Prostate gland (tissue), 2 donors: Measurements from ENCODE around the gene TDRD9. TPM values are rescaled to one million over a fixed set of nuclear protein-coding genes. Genes with fewer than 3 reads are reported as not detected.

ENCODE experiments used
- DNase-seq: peaks from one replicate; pipeline ENCODE4 v3.0.0-alpha.2; 2019; ENCODE audit warnings: low spot score
- H3K27ac ChIP-seq, 2 donors: fragments of 200-600 bp; sonication (generic); 2 replicates each; pipeline ENCODE4 v1.5.1; 2017 to 2019
- H3K27me3 ChIP-seq: fragments of 200-600 bp; sonication (generic); replicated peaks from 2 replicates; pipeline ENCODE4 v1.5.1; 2019; ENCODE audit not compliant: insufficient read depth
- H3K36me3 ChIP-seq, 2 donors: fragments of 200-600 bp; sonication (generic); 1 replicate in 1 of 2; 2 replicates in 1 of 2; pipeline versions ENCODE4 v1.5.1 to v1.8.1; 2017 to 2019
- H3K4me1 ChIP-seq: fragments of 200-600 bp; sonication (generic); replicated peaks from 2 replicates; pipeline ENCODE4 v1.5.1; 2019
- H3K4me3 ChIP-seq, 2 donors: fragments of 200-600 bp; sonication (generic); 2 replicates each; pipeline ENCODE4 v1.5.1; 2017 to 2019
- H3K9me3 ChIP-seq: fragments of 200-600 bp; sonication (generic); 2 replicates; pipeline ENCODE4 v1.5.1; 2017
- CTCF ChIP-seq, 4 experiments: fragments of 200-600 bp in 2 of 4; fragments of 450-650 bp in 2 of 4; sonication (generic) in 2 of 4; IDR thresholded peaks; 1 replicate in 3 of 4; 2 replicates in 1 of 4; pipeline ENCODE4 v1.5.1; 2016 to 2019; ENCODE audit warnings: antibody characterized with exemption in 4 of 4, mild to moderate bottlenecking in 2 of 4, moderate library complexity in 2 of 4
- POLR2A ChIP-seq: fragments of 450-650 bp; IDR thresholded peaks from one replicate; pipeline ENCODE4 v1.6.1; 2016; ENCODE audit warnings: antibody characterized with exemption, mild to moderate bottlenecking
- POLR2AphosphoS5 ChIP-seq: sonication (generic); formaldehyde crosslinking; IDR thresholded peaks from one replicate; pipeline ENCODE4 v1.6.1; 2017; ENCODE audit warnings: antibody characterized with exemption
- WGBS: methylation state at CpG from one replicate; pipeline ENCODE4 v1.1.5; 2018; 5-methylcytosine and 5-hydroxymethylcytosine counted together
- intact Hi-C: fragments of 100-400 bp; cut with DNase I; formaldehyde crosslinking; loops from one replicate; pipeline ENCODE4 v1.14.2; 2022
- total RNA-seq, 2 donors: library from RNA; depleted of rRNA; stranded (reverse); fragments of >200 nt; gene quantifications; one replicate each; pipeline ENCODE4 v1.1.0, GENCODE V29; 2016

The TDRD9 gene
- total RNA-seq, 2 donors from 2014 or later: 0.64 to 18.2 TPM

- intact Hi-C loops: no loop called here
- TF ChIP-seq POLR2A: no peak
- TF ChIP-seq POLR2AphosphoS5: no peak
- TF ChIP-seq CTCF (IDR thresholded peaks at IDR 0.05): no peak
- Histone ChIP-seq H3K9me3 (no peaks in the 10 kb centered on the region), H3K4me3 (no peak overlapping the region), H3K36me3 (no peaks in the 10 kb centered on the region), H3K27ac (no peak overlapping the region), H3K27me3 (no peaks in the 10 kb centered on the region), H3K4me1 (no peaks in the 10 kb centered on the region)
- no peak for DNase-seq
- 82% methylated on average over 14 of the region's 14 CpGs for WGBS
Observed at GRCh38 chr14:103930051-103930604, 1.9 kb downstream of the TDRD9 start.

DNA sequence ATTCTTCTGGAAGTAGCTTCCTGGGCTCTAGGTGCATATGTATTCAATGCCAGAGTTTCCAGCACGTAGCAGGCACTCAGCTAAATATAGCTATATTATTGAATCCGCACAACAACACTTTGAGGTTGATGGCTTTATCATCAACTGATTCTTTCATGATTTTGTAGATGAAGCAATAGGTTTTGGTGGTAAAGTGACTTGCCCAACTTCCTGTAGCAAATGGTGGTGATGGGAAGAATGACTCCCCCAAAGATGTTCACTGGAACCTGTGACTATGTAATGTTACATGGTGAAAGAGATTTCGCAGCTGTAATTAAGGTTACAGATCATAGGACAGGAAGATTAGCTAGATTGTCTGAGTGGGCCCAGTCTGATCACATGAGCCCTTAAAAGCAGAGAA is 3.2 kb downstream of the TDRD9 start:
- 77% methylated on average over 3 of the region's 3 CpGs for WGBS
- no peaks in the 10 kb centered on the region for H3K36me3 ChIP-seq
- TF ChIP-seq CTCF (IDR thresholded peaks at IDR 0.05): no peak
- TF ChIP-seq POLR2AphosphoS5: no peak
- TF ChIP-seq POLR2A: no peak
- intact Hi-C loops: no loop called here
- no peaks in the 10 kb centered on the region for H3K27me3 ChIP-seq
- H3K4me3 ChIP-seq: no peak overlapping the region
- DNase-seq: no peak
- no peaks in the 10 kb centered on the region for H3K4me1 ChIP-seq
- H3K9me3 ChIP-seq: no peaks in the 10 kb centered on the region
- H3K27ac ChIP-seq: no peak overlapping the region

- no peak overlapping the region for H3K4me3 ChIP-seq
- intact Hi-C loops: no loop called here
- no peaks in the 10 kb centered on the region for H3K4me1 ChIP-seq
- TF ChIP-seq POLR2A (no peak), POLR2AphosphoS5 (no peak)
- H3K27ac ChIP-seq: no peak overlapping the region
- 79% methylated on average over 11 of the region's 11 CpGs for WGBS
- H3K36me3 ChIP-seq: no peaks in the 10 kb centered on the region
- H3K27me3 ChIP-seq: no peaks in the 10 kb centered on the region
- H3K9me3 ChIP-seq: no peaks in the 10 kb centered on the region
- DNase-seq: no peak
Observed at GRCh38 chr14:103932791-103933490, 4.7 kb downstream of the TDRD9 start.

GRCh38 chr14:103935102-103935501 is 6.8 kb downstream of the TDRD9 start:
- intact Hi-C loops: no loop called here
- no peak for DNase-seq
- Histone ChIP-seq H3K27ac (no peak overlapping the region), H3K36me3 (no peaks in the 10 kb centered on the region), H3K4me3 (no peak overlapping the region), H3K27me3 (no peaks in the 10 kb centered on the region), H3K4me1 (no peaks in the 10 kb centered on the region), H3K9me3 (no peaks in the 10 kb centered on the region)
- 85% methylated on average over 2 of the region's 2 CpGs for WGBS
- no peak for TF ChIP-seq CTCF (IDR thresholded peaks at IDR 0.05)
- TF ChIP-seq POLR2AphosphoS5: no peak
- TF ChIP-seq POLR2A: no peak

GRCh38 chr14:103941462-103941861 is 13.2 kb downstream of the TDRD9 start:
- 67% methylated on average over 7 of the region's 7 CpGs for WGBS
- TF ChIP-seq POLR2A (no peak), CTCF (IDR thresholded peaks at IDR 0.05) (no peak), POLR2AphosphoS5 (no peak)
- Histone ChIP-seq H3K27ac (no peak overlapping the region), H3K9me3 (no peaks in the 10 kb centered on the region), H3K27me3 (no peaks in the 10 kb centered on the region), H3K4me3 (no peak overlapping the region), H3K4me1 (no peaks in the 10 kb centered on the region), H3K36me3 (no peaks in the 10 kb centered on the region)
- DNase-seq: no peak
- intact Hi-C loops: no loop called here
